Osteoblast (primary cell): ENCODE results near the gene PTGDR2. TPM values are rescaled to one million over a fixed set of nuclear protein-coding genes. Genes with fewer than 3 reads are reported as not detected.

ENCODE experiments used
- DNase-seq: peaks from one replicate; pipeline ENCODE4 v3.0.0; 2011; ENCODE audit warnings: low spot score, mixed read lengths; ENCODE audit not compliant: insufficient read length; ENCODE audit errors: missing footprints
- H2AFZ ChIP-seq: 2 replicates; pipeline ENCODE4 v1.6.0; 2011; ENCODE audit warnings: mild to moderate bottlenecking, low read length
- H3K27ac ChIP-seq: 2 replicates; pipeline ENCODE4 v1.5.1; 2011; ENCODE audit warnings: mild to moderate bottlenecking, low read depth, low read length, moderate library complexity
- H3K27me3 ChIP-seq: 2 replicates; pipeline ENCODE4 v1.6.0; 2012; ENCODE audit warnings: mild to moderate bottlenecking, control low read depth, inconsistent platforms, low read length, moderate library complexity; ENCODE audit not compliant: insufficient read depth
- H3K36me3 ChIP-seq: 2 replicates; pipeline ENCODE4 v1.5.1; 2011; ENCODE audit warnings: mild to moderate bottlenecking, low read length, control low read depth, moderate library complexity; ENCODE audit not compliant: insufficient read depth
- H3K4me1 ChIP-seq: 2 replicates; pipeline ENCODE4 v1.5.1; 2011; ENCODE audit warnings: mild to moderate bottlenecking, low read length, control low read depth, moderate library complexity; ENCODE audit not compliant: insufficient read depth
- H3K4me2 ChIP-seq: 2 replicates; pipeline ENCODE4 v1.6.0; 2011; ENCODE audit warnings: mild to moderate bottlenecking, low read length; ENCODE audit not compliant: insufficient read depth
- H3K4me3 ChIP-seq: fragments of 200-600 bp; sonication (generic); 3 replicates; pipeline ENCODE4 v1.5.1; 2012; ENCODE audit warnings: mild to moderate bottlenecking, low read length, inconsistent platforms; ENCODE audit not compliant: insufficient read depth
- H3K79me2 ChIP-seq: 2 replicates; pipeline ENCODE4 v1.6.0; 2012; ENCODE audit warnings: mild to moderate bottlenecking, low read length, control low read depth, inconsistent platforms; ENCODE audit not compliant: insufficient read depth
- H3K9me3 ChIP-seq: 2 replicates; pipeline ENCODE4 v1.5.1; 2011; ENCODE audit warnings: low read depth, low read length, control low read depth
- H4K20me1 ChIP-seq: 2 replicates; pipeline ENCODE4 v1.6.0; 2012; ENCODE audit warnings: mild to moderate bottlenecking, low read length, control low read depth; ENCODE audit not compliant: insufficient read depth
- total RNA-seq: library from RNA; depleted of rRNA; stranded (reverse); fragments of >200 nt; gene quantifications from 2 replicates; pipeline ENCODE4 v1.2.3, GENCODE V29; 2012
- TF ChIP-seq, protein P1 (sequence below): IDR thresholded peaks from 2 replicates; pipeline ENCODE4 v1.5.1; 2011; ENCODE audit warnings: mild to moderate bottlenecking, low read depth, low read length, moderate library complexity; ENCODE audit errors: extremely low read depth

PTGDR2 gene
- total RNA-seq, 1 donor: not detected

DNA sequence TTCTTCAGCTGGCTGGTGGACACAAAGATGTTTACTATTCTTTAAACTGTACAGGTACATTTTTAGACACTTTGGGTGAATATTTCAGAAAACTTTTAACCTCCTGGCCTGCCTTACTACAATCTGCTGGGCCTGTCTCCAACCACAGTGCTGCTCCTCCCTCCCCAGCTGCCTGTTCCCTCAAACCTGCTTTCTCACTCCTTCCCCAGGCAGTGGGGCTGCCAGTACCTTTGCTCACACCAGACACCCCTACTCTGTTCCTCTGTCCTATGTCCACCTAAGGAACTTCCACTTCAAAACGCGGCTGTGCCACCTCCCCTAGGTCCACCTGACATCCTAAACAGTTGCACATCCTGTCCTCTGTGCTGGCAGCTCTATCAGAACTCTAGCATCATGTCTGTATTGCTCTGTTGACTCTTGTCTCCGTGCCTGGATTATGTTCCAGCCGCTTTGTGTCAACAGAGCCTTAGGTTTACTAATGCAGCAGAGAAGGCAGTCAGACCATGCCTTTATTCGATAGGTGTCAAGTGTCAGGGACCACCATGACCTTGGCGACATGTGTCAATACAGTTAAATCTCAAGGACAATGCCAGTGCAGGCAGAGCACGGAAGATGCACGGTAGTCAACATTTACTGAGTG is 25.0 kb upstream of the PTGDR2 start:
- H3K36me3 ChIP-seq: no peaks in the 10 kb centered on the region
- no peaks in the 10 kb centered on the region for H3K9me3 ChIP-seq
- no peak overlapping the region for H3K4me3 ChIP-seq
- H3K27ac ChIP-seq: no peak overlapping the region
- H4K20me1 ChIP-seq: no peaks in the 10 kb centered on the region
- TF ChIP-seq, protein P1, sequence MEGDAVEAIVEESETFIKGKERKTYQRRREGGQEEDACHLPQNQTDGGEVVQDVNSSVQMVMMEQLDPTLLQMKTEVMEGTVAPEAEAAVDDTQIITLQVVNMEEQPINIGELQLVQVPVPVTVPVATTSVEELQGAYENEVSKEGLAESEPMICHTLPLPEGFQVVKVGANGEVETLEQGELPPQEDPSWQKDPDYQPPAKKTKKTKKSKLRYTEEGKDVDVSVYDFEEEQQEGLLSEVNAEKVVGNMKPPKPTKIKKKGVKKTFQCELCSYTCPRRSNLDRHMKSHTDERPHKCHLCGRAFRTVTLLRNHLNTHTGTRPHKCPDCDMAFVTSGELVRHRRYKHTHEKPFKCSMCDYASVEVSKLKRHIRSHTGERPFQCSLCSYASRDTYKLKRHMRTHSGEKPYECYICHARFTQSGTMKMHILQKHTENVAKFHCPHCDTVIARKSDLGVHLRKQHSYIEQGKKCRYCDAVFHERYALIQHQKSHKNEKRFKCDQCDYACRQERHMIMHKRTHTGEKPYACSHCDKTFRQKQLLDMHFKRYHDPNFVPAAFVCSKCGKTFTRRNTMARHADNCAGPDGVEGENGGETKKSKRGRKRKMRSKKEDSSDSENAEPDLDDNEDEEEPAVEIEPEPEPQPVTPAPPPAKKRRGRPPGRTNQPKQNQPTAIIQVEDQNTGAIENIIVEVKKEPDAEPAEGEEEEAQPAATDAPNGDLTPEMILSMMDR: no peak
- no peak overlapping the region for H2AFZ ChIP-seq
- H3K4me2 ChIP-seq: no peak overlapping the region
- H3K79me2 ChIP-seq: no peaks in the 10 kb centered on the region
- H3K4me1 ChIP-seq: no peaks in the 10 kb centered on the region
- no peak for DNase-seq
- H3K27me3 ChIP-seq: no peaks in the 10 kb centered on the region

DNA sequence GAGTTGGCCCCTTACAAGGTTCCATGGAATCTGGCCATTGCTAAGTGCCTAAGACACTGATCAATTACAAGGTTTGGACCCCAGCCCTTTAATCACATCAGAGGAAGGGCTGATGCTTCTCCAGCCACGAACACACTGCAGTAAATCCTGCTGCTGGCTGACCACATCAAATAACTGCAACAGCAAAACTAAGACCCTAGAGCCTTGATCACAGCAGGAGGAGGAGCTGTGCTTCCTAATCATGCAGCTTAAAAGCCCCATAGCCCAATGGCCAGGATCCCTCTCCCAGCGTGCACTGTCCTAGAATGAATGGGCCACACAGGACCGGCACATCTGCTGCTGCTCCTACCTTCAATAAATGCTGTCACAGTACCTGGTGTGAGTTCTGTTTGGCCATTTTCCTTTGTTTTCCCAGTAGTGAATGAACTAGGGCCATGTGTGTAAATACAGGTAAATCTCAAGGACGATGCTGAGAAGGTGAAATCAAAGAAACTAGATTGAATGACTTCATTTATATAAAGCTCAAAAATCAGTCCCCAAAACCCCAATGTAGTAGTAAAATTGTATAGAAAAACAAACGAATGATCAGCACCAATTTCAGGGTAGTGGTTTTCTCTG is 24.3 kb upstream of the PTGDR2 start:
- Histone ChIP-seq H3K4me3 (no peak overlapping the region), H3K36me3 (no peaks in the 10 kb centered on the region), H3K27me3 (no peaks in the 10 kb centered on the region), H3K27ac (no peak overlapping the region), H4K20me1 (no peaks in the 10 kb centered on the region), H3K79me2 (no peaks in the 10 kb centered on the region), H3K9me3 (no peaks in the 10 kb centered on the region), H3K4me1 (no peaks in the 10 kb centered on the region), H3K4me2 (no peak overlapping the region), H2AFZ (no peak overlapping the region)
- TF ChIP-seq, protein P1: no peak
- DNase-seq: no peak

DNA sequence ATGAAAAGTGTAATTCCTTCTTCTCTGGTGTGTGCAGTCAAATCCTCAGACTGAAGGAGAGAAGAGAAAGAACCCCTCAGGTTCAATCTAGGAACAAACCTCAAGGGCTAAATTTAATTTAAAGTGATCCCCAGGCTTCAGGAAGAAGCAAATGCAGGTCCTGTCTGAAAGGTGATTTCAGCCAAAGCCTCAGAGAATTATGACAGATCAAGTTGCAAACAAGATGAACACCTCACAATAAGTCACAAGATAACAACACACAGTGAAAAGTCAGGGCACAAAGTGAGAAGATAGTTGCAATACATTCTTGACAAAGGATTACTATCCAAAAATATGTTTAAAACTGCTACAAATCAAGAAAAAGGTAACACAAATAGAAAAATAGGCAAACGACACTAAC is 23.4 kb upstream of the PTGDR2 start:
- TF ChIP-seq, protein P1: no peak
- no peak overlapping the region for H2AFZ ChIP-seq
- H3K4me2 ChIP-seq: no peak overlapping the region
- no peaks in the 10 kb centered on the region for H3K27me3 ChIP-seq
- H3K4me3 ChIP-seq: no peak overlapping the region
- no peaks in the 10 kb centered on the region for H3K4me1 ChIP-seq
- no peaks in the 10 kb centered on the region for H3K36me3 ChIP-seq
- H3K27ac ChIP-seq: no peak overlapping the region
- H3K79me2 ChIP-seq: no peaks in the 10 kb centered on the region
- DNase-seq: no peak
- H4K20me1 ChIP-seq: no peaks in the 10 kb centered on the region
- no peaks in the 10 kb centered on the region for H3K9me3 ChIP-seq

DNA sequence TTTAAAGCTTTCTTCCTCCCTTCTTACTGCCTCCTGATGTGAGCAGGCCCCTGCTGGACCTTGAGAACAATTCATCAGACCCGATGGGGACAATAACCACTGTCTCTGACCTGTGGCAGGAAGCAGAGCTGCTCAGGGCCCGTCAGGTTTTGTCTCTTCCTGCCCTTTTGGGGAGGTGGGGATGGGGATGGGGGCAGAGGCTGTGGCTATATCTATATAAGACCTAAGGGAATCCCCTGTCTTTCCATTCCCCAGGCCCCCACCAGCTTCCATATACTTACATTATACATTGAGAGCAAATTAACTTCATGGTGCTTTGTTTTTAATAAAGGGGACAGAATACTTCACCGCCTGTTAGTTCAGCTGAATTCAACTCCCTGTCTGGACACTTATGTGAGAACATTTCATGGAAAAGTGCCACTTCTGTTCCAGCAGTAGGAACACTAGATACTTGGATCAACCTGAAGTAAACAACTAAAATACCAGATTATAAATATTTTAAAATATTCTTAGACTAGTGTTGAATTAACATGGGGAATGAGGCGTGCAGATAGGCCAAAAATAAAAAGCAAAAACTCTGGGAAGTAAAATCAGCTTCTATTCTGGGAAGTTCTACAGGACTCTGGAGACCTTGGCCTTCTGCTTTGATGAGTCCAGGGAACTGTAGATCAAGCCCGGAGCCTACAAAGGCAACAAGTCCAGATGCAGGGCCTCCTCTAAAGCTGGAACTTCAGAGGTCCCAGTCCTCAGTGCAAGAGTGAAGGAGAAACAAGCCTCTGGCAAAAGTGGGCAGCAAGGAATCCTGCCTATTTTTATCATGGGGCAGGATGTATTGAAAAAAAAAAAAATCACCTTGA is 22.7 kb upstream of the PTGDR2 start:
- H2AFZ ChIP-seq: no peak overlapping the region
- H4K20me1 ChIP-seq: no peaks in the 10 kb centered on the region
- H3K4me1 ChIP-seq: peaks cover 3% of the 10 kb centered on the region
- H3K79me2 ChIP-seq: no peaks in the 10 kb centered on the region
- H3K27me3 ChIP-seq: no peaks in the 10 kb centered on the region
- no peak overlapping the region for H3K4me3 ChIP-seq
- H3K27ac ChIP-seq: no peak overlapping the region
- H3K4me2 ChIP-seq: no peak overlapping the region
- DNase-seq: no peak
- H3K36me3 ChIP-seq: no peaks in the 10 kb centered on the region
- TF ChIP-seq, protein P1: no peak
- H3K9me3 ChIP-seq: no peaks in the 10 kb centered on the region
